SK-N-SH (cell line): ENCODE results near the gene PRDM8. TPM values are rescaled to one million over a fixed set of nuclear protein-coding genes. Genes with fewer than 3 reads are reported as not detected.

ENCODE experiments used
- CTCF ChIA-PET: fragments of 300-600, 350-600 bp; formaldehyde crosslinking; extraction: SDS; loops from one replicate; lab custom pipeline; 2021; lab: Yijun Ruan, JAX
- POLR2A ChIA-PET: fragments of 350-600 bp; sonication (Branson Sonifier 250); formaldehyde crosslinking; extraction: SDS; loops from one replicate; lab custom pipeline; 2020; ENCODE audit warnings: antibody characterized with exemption, inconsistent platforms; lab: Yijun Ruan, JAX
- DNase-seq: peaks from one replicate; pipeline ENCODE4 v3.0.0; 2012
- H2AFZ ChIP-seq: fragments of 200-600 bp; sonication (generic); 2 replicates; pipeline ENCODE4 v1.8.1; 2016; ENCODE audit warnings: antibody characterized with exemption, mild to moderate bottlenecking, low read depth
- H3F3A ChIP-seq: fragments of 200-600 bp; sonication (generic); replicated peaks from 2 replicates; pipeline ENCODE3; 2016; ENCODE audit warnings: antibody characterized with exemption, mild to moderate bottlenecking; ENCODE audit not compliant: insufficient read depth
- H3K27ac ChIP-seq, 2 experiments: fragments of 200-500 bp in 1 of 2; fragments of 200-600 bp in 1 of 2; sonication (Bioruptor generic) in 1 of 2; sonication (generic), shearing (Covaris generic) in 1 of 2; 2 replicates each; pipeline versions ENCODE4 v1.5.1 to v1.6.1; 2014 to 2016; ENCODE audit warnings: low read depth in 2 of 2, inconsistent platforms in 1 of 2, low read length in 1 of 2, mild to moderate bottlenecking in 1 of 2, mixed read lengths in 1 of 2
- H3K27me3 ChIP-seq: fragments of 200-600 bp; sonication (generic), shearing (Covaris generic); 2 replicates; pipeline ENCODE4 v1.6.1; 2016; ENCODE audit warnings: mixed run types; ENCODE audit not compliant: insufficient read depth
- H3K36me3 ChIP-seq, 2 experiments: fragments of 200-500 bp in 1 of 2; fragments of 200-600 bp in 1 of 2; sonication (Bioruptor generic) in 1 of 2; sonication (generic) in 1 of 2; replicated peaks in 1 of 2; 2 replicates each; pipeline versions ENCODE3 to v1.5.1; 2014 to 2016; ENCODE audit warnings: low read length in 1 of 2, mild to moderate bottlenecking in 1 of 2; ENCODE audit not compliant: insufficient read depth in 2 of 2, control insufficient read depth in 1 of 2
- H3K4me1 ChIP-seq, 2 experiments: fragments of 200-500 bp in 1 of 2; fragments of 200-600 bp in 1 of 2; sonication (Bioruptor generic) in 1 of 2; sonication (generic), shearing (Covaris generic) in 1 of 2; 2 replicates each; pipeline versions ENCODE4 v1.5.1 to v1.6.1; 2014 to 2016; ENCODE audit warnings: low read depth in 1 of 2, low read length in 1 of 2, mixed run types in 1 of 2; ENCODE audit not compliant: insufficient read depth in 2 of 2, control insufficient read depth in 1 of 2
- H3K4me2 ChIP-seq: fragments of 200-600 bp; sonication (generic), shearing (Covaris generic); 2 replicates; pipeline ENCODE4 v1.6.1; 2017; ENCODE audit warnings: mixed run types
- H3K4me3 ChIP-seq, 2 experiments: fragments of 200-500 bp in 1 of 2; fragments of 200-600 bp in 1 of 2; sonication (Bioruptor generic) in 1 of 2; sonication (generic), shearing (Covaris generic) in 1 of 2; 2 replicates each; pipeline versions ENCODE4 v1.5.1 to v1.8.1; 2014 to 2016; ENCODE audit warnings: low read depth in 2 of 2, inconsistent platforms in 1 of 2, low read length in 1 of 2, mild to moderate bottlenecking in 1 of 2, mixed read lengths in 1 of 2, moderate library complexity in 1 of 2
- H3K79me2 ChIP-seq: fragments of 200-600 bp; sonication (generic); 2 replicates; pipeline ENCODE4 v1.8.1; 2017; ENCODE audit warnings: mild to moderate bottlenecking; ENCODE audit not compliant: insufficient read depth
- H3K9ac ChIP-seq: fragments of 200-600 bp; sonication (generic); 2 replicates; pipeline ENCODE4 v1.6.1; 2017; ENCODE audit warnings: mixed run types
- H3K9me2 ChIP-seq: fragments of 200-600 bp; sonication (generic); 2 replicates; pipeline ENCODE4 v1.6.1; 2017; ENCODE audit warnings: mixed run types
- H3K9me3 ChIP-seq: fragments of 200-600 bp; sonication (generic); 2 replicates; pipeline ENCODE4 v1.6.1; 2017; ENCODE audit warnings: mixed run types, mild to moderate bottlenecking, moderate library complexity
- H4K20me1 ChIP-seq: fragments of 200-600 bp; sonication (generic); 2 replicates; pipeline ENCODE4 v1.6.1; 2017; ENCODE audit warnings: mild to moderate bottlenecking, mixed run types; ENCODE audit not compliant: insufficient read depth
- CHD2 ChIP-seq: fragments of 150-350 bp; IDR thresholded peaks from 2 replicates; pipeline ENCODE4 v1.6.1; 2018; ENCODE audit warnings: low read length; ENCODE audit not compliant: partially characterized antibody
- EP300 ChIP-seq, 2 experiments: IDR thresholded peaks; 2 replicates each; pipeline versions ENCODE4 v1.4.0 to v1.6.1; 2012; ENCODE audit warnings: borderline replicate concordance in 1 of 2, low read depth in 1 of 2, low read length in 1 of 2
- FOXJ3 ChIP-seq: sonication (generic); formaldehyde crosslinking; IDR thresholded peaks from 2 replicates; pipeline ENCODE4 v1.5.1; 2020; ENCODE audit warnings: mild to moderate bottlenecking, missing genetic modification reagents
- GABPA ChIP-seq: IDR thresholded peaks from 2 replicates; pipeline ENCODE4 v1.4.0; 2012; ENCODE audit warnings: low read depth, mild to moderate bottlenecking
- GATA2 ChIP-seq: sonication (generic); formaldehyde crosslinking; IDR thresholded peaks from 2 replicates; pipeline ENCODE4 v1.5.0; 2020; ENCODE audit warnings: mild to moderate bottlenecking, missing genetic modification reagents
- MXI1 ChIP-seq: IDR thresholded peaks from 2 replicates; pipeline ENCODE4 v1.6.1; 2012; ENCODE audit warnings: mild to moderate bottlenecking, low read depth, low read length, improper control_type of control experiment
- NRF1 ChIP-seq: IDR thresholded peaks from 2 replicates; pipeline ENCODE4 v1.6.1; 2012; ENCODE audit warnings: low read depth, mild to moderate bottlenecking, low read length
- RAD21 ChIP-seq: IDR thresholded peaks from 2 replicates; pipeline ENCODE4 v1.6.1; 2012; ENCODE audit warnings: mild to moderate bottlenecking, low read length
- RCOR1 ChIP-seq: fragments of 150-350 bp; IDR thresholded peaks from 2 replicates; pipeline ENCODE4 v1.6.1; 2017; ENCODE audit warnings: antibody characterized with exemption, low read length
- TCF12 ChIP-seq: IDR thresholded peaks from 2 replicates; pipeline ENCODE4 v1.4.0; 2012
- TEAD4 ChIP-seq: IDR thresholded peaks from 2 replicates; pipeline ENCODE4 v1.4.0; 2012; ENCODE audit warnings: mild to moderate bottlenecking, borderline replicate concordance; ENCODE audit not compliant: insufficient read depth
- USF1 ChIP-seq: IDR thresholded peaks from 2 replicates; pipeline ENCODE4 v1.4.0; 2012; ENCODE audit warnings: low read depth, borderline replicate concordance
- USF2 ChIP-seq: fragments of 150-350 bp; IDR thresholded peaks from 2 replicates; pipeline ENCODE4 v1.6.1; 2017; ENCODE audit warnings: antibody characterized with exemption, low read length, low read depth, borderline replicate concordance
- WGBS: methylation state at CpG from one replicate; pipeline ENCODE4 v1.1.6; 2017; ENCODE audit warnings: low lambda C conversion rate; 5-methylcytosine and 5-hydroxymethylcytosine counted together
- polyA plus RNA-seq, 3 experiments: library from polyadenylated mRNA; depleted of rRNA; stranded (reverse); fragments of >200 nt; gene quantifications; 2 replicates each; pipeline ENCODE4 v1.2.3, GENCODE V29; 2012

The PRDM8 gene
- polyA plus RNA-seq, 1 of the 3 experiments (the other 2 are of a cell fraction): 3.5 TPM

- no peaks in the 10 kb centered on the region for H3K27me3 ChIP-seq
- TF ChIP-seq RCOR1 (peak; percentile 94), USF1 (no peak), GABPA (no peak), FOXJ3 (CRISPR knock-in tag) (peak; percentile 70), MXI1 (peak; percentile 26; the same call in 1 of the 2 replicates), GATA2 (CRISPR knock-in tag) (peak; percentile 95), CHD2 (peak; percentile 75), RAD21 (peak; percentile 33; the same call in 1 of the 2 replicates), TCF12 (peak; percentile 29; the same call in 1 of the 2 replicates), EP300 (IDR thresholded peaks at IDR 0.05; ENCODE audit: borderline replicate concordance in 1 of 2, low read depth in 1 of 2, low read length in 1 of 2) (peak in 1 of 2 experiments; percentile 96; a peak in 2 of 4 replicates), NRF1 (no peak), TEAD4 (no peak)
- H4K20me1 ChIP-seq: no peaks in the 10 kb centered on the region
- no peaks in the 10 kb centered on the region for H3K79me2 ChIP-seq
- WGBS: 24% methylated on average over 3 of the region's 3 CpGs
- peak overlapping the region; percentile 62; the same call in 1 of the 2 replicates for H2AFZ ChIP-seq
- H3K9me3 ChIP-seq: no peaks in the 10 kb centered on the region
- ChIA-PET CTCF (interaction anchor here (1.1 to 4.6 kb wide), 5 partner anchors 11 to 66 kb away, joined by 3 to 31 read pairs (median 3); no protein-coding TSS in a partner anchor), POLR2A (interaction anchor here (0.6 kb wide), 1 partner anchor 45 kb away, joined by 4 read pairs; no protein-coding TSS in a partner anchor)
- H3K4me3 ChIP-seq: peak overlapping the region; percentile 29 to 40; a peak in 2 of 4 replicates
- H3K36me3 ChIP-seq: no peaks in the 10 kb centered on the region
- H3K9ac ChIP-seq: peak overlapping the region; percentile 27; the same call in 1 of the 2 replicates
- H3K4me2 ChIP-seq: peak overlapping the region; percentile 46
- H3K27ac ChIP-seq: peak overlapping the region; percentile 88 to 90
- peaks cover 22% of the 10 kb centered on the region for H3F3A ChIP-seq
- H3K4me1 ChIP-seq: peaks cover 0 to 13% of the 10 kb centered on the region in 2 experiments; a peak in 3 of 4 replicates
- peak; percentile 46 for DNase-seq
- no peaks in the 10 kb centered on the region for H3K9me2 ChIP-seq
Observed at GRCh38 chr4:80154545-80154933, 42.8 kb upstream of the PRDM8 start.

GRCh38 chr4:80155316-80155982 is 41.9 kb upstream of the PRDM8 start:
- Histone ChIP-seq H3K9me2 (no peaks in the 10 kb centered on the region), H3K4me1 (peaks cover 0 to 13% of the 10 kb centered on the region in 2 experiments; a peak in 3 of 4 replicates), H3F3A (peaks cover 22% of the 10 kb centered on the region), H3K9me3 (no peaks in the 10 kb centered on the region), H4K20me1 (no peaks in the 10 kb centered on the region), H3K4me2 (no peak overlapping the region), H3K9ac (no peak overlapping the region), H3K79me2 (no peaks in the 10 kb centered on the region), H3K36me3 (no peaks in the 10 kb centered on the region), H3K4me3 (no peak overlapping the region), H3K27me3 (no peaks in the 10 kb centered on the region), H3K27ac (peak overlapping the region; percentile 88 to 90; a peak in 3 of 4 replicates), H2AFZ (0 out of 2 replicates have a peak overlapping the region, but pooled peaks have one; percentile 62)
- 76% methylated on average over 2 of the region's 2 CpGs for WGBS
- CTCF ChIA-PET: interaction anchor here (1.1 to 4.6 kb wide), 7 partner anchors 10 to 60 kb away, joined by 3 to 31 read pairs (median 4); no protein-coding TSS in a partner anchor
- TF ChIP-seq FOXJ3 (CRISPR knock-in tag) (no peak), USF1 (no peak), NRF1 (no peak), USF2 (no peak)
- DNase-seq: no peak
- POLR2A ChIA-PET: no interaction called here
